GM12873 (cell line): ENCODE results near the gene SLC9A9.

Experiments
- CTCF ChIP-seq: IDR thresholded peaks from 2 replicates; pipeline ENCODE4 v1.5.1; 2012; ENCODE audit warnings: low read depth, mild to moderate bottlenecking, moderate library complexity, low read length, control low read depth; ENCODE audit not compliant: insufficient read depth; ENCODE audit errors: missing control alignments

SLC9A9 gene

GRCh38 chr3:143337387-143337786, 510.9 kb downstream of the SLC9A9 start:
- no peak for TF ChIP-seq CTCF

DNA sequence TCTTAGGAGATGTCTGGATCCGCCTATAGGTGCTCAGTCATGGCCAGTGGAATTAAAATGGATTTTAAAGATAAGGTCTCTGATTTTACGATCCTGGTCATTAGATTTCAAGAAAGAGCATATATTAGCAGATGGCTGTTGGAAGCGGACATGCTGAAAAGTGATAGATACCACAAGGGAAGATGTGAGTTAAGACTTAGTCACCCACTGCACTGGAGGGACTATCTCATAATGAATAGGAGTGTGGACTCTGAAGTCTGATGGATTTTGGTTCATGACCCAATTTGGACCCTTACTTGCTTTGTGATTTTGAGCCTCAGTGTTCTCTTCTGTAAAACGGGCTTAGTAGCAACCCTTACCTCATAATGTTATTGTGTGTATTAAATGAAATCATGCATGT, 514.0 kb downstream of the SLC9A9 start:
- TF ChIP-seq CTCF = no peak

GRCh38 chr3:143333367-143333766, 514.9 kb downstream of the SLC9A9 start:
- no peak for TF ChIP-seq CTCF

DNA sequence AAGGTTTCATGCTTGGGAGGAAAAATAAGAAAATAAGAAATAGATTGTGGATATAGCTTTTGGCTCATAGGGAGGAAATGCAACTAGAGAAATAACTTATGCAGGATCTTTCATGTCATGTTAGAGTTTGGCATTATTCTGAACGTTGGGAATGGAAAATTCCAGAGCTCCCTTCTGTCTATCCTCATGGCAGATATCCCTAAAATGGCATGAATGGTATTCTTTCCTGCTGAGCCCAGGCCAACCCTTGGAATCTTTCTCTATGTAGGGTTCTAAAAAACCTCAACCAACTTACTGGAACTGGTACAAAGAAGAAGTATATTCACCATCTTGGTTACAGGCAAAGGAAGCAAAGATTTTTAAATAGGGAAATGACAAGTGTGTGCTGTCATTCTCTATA, 516.2 kb downstream of the SLC9A9 start:
- TF ChIP-seq CTCF = no peak

- no peak for TF ChIP-seq CTCF
Measured at GRCh38 chr3:143331350-143331749, 516.9 kb downstream of the SLC9A9 start.

DNA sequence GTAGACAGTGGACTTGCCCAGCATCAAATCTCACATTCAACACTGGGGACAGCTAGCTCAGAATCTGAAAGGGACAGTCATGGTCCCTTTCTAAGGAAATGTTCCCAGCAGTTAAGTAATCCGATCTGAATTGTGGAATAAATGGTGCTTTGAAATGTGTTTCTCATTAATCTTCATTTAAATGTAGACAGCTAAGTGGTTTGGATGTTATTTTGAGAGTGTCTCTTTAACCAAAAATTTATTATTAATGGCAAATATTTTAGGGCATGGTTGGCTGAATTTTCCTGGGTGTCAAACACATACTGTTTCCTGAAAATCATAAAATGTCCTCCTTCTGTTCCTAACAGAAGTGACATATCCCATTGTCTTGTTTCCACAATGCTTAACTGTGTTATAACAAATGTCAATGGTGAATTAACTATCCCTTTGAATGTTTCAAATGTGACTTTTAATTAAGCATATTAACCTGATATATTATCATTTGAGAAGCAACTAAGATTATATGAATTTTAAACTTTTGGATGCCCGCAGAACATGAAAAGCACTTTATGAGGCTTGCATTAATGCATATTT, 517.9 kb downstream of the SLC9A9 start:
- TF ChIP-seq CTCF = no peak

DNA sequence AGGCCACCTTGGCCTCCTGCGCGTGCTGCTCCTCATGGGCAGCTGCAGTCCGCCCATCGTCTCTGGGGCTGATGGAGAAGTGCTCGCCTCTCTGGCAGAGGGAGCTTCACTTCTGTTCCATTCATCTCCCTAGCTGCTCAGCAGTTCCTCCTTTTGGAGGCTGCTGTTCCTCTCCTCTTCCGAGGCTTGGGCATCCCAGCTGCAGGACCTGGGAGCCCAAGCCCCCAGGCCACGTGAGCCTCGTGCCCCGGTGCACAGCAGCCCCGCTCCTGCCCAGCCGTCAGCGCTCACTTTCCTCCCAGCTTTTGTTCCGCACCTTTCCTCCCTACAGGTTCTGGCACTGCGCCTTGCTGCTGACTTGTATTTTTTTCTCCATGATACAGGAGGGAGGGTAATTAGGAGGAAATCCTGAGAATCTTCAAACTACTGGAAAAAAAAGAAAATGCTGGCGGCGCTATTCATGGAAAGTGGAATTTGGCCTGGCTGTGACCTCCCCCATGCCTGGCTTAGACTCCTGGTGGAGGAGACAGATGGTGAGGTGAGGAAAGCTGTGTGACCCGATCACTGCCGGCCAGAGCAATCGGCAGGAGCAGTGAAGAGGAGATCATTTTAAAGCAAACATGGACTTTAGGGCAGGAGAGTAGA, 518.6 kb downstream of the SLC9A9 start:
- TF ChIP-seq CTCF = no peak

DNA sequence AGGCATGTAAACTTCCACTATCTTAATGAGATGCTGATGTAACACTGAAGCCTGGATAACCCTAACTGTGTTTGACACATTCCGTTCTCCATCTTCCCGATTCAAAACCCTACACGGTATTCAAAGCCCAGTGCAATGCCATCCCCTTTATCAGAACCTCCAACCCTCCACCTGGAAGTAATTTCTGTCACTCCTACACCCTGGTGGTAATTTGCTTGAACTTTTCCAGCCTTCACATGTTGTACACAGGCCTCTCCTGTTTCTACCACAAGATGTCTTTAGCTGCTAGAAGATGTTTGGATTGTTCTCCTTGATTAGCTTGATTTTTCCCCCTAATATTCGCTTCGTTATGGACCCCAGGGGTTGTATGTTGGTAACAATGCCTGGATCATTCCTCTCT, 519.8 kb downstream of the SLC9A9 start:
- peak; percentile 6 for TF ChIP-seq CTCF
